ENCODE measurements around the gene PUM2. TPM values are rescaled to one million over a fixed set of nuclear protein-coding genes. Genes with fewer than 3 reads are reported as not detected.

The PUM2 gene
- total and polyA plus RNA-seq, 7 donors = 30.0 to 87.2 (median 73.4) TPM

GRCh38 chr2:20212459-20212870 lies 138.2 kb downstream of the PUM2 start:
- Histone ChIP-seq H3K27me3 (no peaks in the 10 kb centered on the region), H3K4me3 (no peak overlapping the region), H3K27ac (no peak overlapping the region), H3K9me3 (no peaks in the 10 kb centered on the region), H3K4me1 (no peaks in the 10 kb centered on the region), H3K36me3 (no peaks in the 10 kb centered on the region)
- DNase-seq = no peak
- TF ChIP-seq EP300 (IDR thresholded peaks at IDR 0.05) = no peak
- TF ChIP-seq CTCF (IDR thresholded peaks at IDR 0.05) = no peak
- no peak for TF ChIP-seq POLR2AphosphoS5 (IDR thresholded peaks at IDR 0.05)
- no peak for TF ChIP-seq POLR2A (IDR thresholded peaks at IDR 0.05)
- intact Hi-C loops (cut with DNase I) = no loop called here
- 70 to 75% methylated on average over 11 of the region's 11 CpGs for WGBS, 2 donors

GRCh38 chr2:20211860-20212458 lies 138.7 kb downstream of the PUM2 start:
- no peak for DNase-seq
- Histone ChIP-seq H3K4me1 (no peaks in the 10 kb centered on the region), H3K27ac (no peak overlapping the region), H3K4me3 (no peak overlapping the region), H3K9me3 (no peaks in the 10 kb centered on the region), H3K27me3 (no peaks in the 10 kb centered on the region), H3K36me3 (no peaks in the 10 kb centered on the region)
- WGBS, 2 donors = 77 to 85% methylated on average over 14 of the region's 14 CpGs
- intact Hi-C loops (cut with DNase I) = no loop called here
- no peak for TF ChIP-seq CTCF (IDR thresholded peaks at IDR 0.05)
- no peak for TF ChIP-seq POLR2AphosphoS5 (IDR thresholded peaks at IDR 0.05)
- TF ChIP-seq POLR2A (IDR thresholded peaks at IDR 0.05) = no peak
- TF ChIP-seq EP300 (IDR thresholded peaks at IDR 0.05) = no peak

GRCh38 chr2:20211420-20211819 lies 139.2 kb downstream of the PUM2 start:
- no peaks in the 10 kb centered on the region for H3K9me3 ChIP-seq
- H3K4me1 ChIP-seq = no peaks in the 10 kb centered on the region
- intact Hi-C loops (cut with DNase I) = no loop called here
- H3K4me3 ChIP-seq = no peak overlapping the region
- no peak for DNase-seq
- H3K27ac ChIP-seq = no peak overlapping the region
- H3K36me3 ChIP-seq = no peaks in the 10 kb centered on the region
- TF ChIP-seq EP300 (IDR thresholded peaks at IDR 0.05) (no peak), POLR2A (IDR thresholded peaks at IDR 0.05) (no peak), POLR2AphosphoS5 (IDR thresholded peaks at IDR 0.05) (no peak), CTCF (IDR thresholded peaks at IDR 0.05) (no peak)
- no peaks in the 10 kb centered on the region for H3K27me3 ChIP-seq
- 89 to 91% methylated on average over 12 of the region's 12 CpGs for WGBS, 2 donors

GRCh38 chr2:20210462-20210861 lies 140.2 kb downstream of the PUM2 start:
- TF ChIP-seq POLR2AphosphoS5 (IDR thresholded peaks at IDR 0.05) = no peak
- TF ChIP-seq CTCF (IDR thresholded peaks at IDR 0.05) = no peak
- TF ChIP-seq EP300 (IDR thresholded peaks at IDR 0.05) = no peak
- TF ChIP-seq POLR2A (IDR thresholded peaks at IDR 0.05) = no peak
- WGBS, 2 donors = 68 to 87% methylated on average over 8 of the region's 8 CpGs
- no peak overlapping the region for H3K27ac ChIP-seq

More at GRCh38 chr2:20210462-20210861, 140.2 kb downstream of the PUM2 start:
- Histone ChIP-seq H3K36me3 (no peaks in the 10 kb centered on the region), H3K9me3 (no peaks in the 10 kb centered on the region), H3K27me3 (no peaks in the 10 kb centered on the region), H3K4me3 (no peak overlapping the region), H3K4me1 (no peaks in the 10 kb centered on the region)
- intact Hi-C loops (cut with DNase I) = no loop called here
- no peak for DNase-seq

Measured in sigmoid colon (tissue), 7 donors.